IMR-90 (cell line): Measurements from ENCODE around the gene STARD13. TPM values are rescaled to one million over a fixed set of nuclear protein-coding genes. Genes with fewer than 3 reads are reported as not detected.

Source experiments
- ATAC-seq: fragments of 200-7000 bp; cut with Tn5 transposase; 2 replicates; pipeline ENCODE4 v1.9.1; 2020; ENCODE audit warnings: low read depth, mild to moderate bottlenecking, moderate library complexity
- BruUV-seq: library from RNA; stranded (reverse); fragments of 400-500 nt; replicated peaks from 2 replicates; lab custom pipeline; 2021; lab: Mats Ljungman, UMichigan
- CTCF ChIA-PET: fragments of 300-600 bp; formaldehyde crosslinking; extraction: SDS; loops from one replicate; lab custom pipeline; 2021; ENCODE audit warnings: antibody characterized with exemption; lab: Yijun Ruan, JAX
- POLR2A ChIA-PET: fragments of 300-600 bp; sonication (Branson Sonifier 250); formaldehyde crosslinking; loops from one replicate; lab custom pipeline; 2022; ENCODE audit warnings: antibody characterized with exemption; ENCODE audit not compliant: unreplicated experiment; lab: Charles Lee
- DNase-seq: peaks from one replicate; pipeline ENCODE4 v3.0.0; 2013
- H2AFZ ChIP-seq: replicated peaks from 2 replicates; pipeline ENCODE3; 2013; ENCODE audit warnings: low read length, mild to moderate bottlenecking; ENCODE audit not compliant: poor library complexity
- H2AK5ac ChIP-seq: 2 replicates; pipeline ENCODE4 v1.6.1; 2013; ENCODE audit warnings: low read depth, low read length, inconsistent platforms
- H2AK9ac ChIP-seq: replicated peaks from 2 replicates; pipeline ENCODE3; 2013; ENCODE audit warnings: mild to moderate bottlenecking, low read depth, low read length, moderate library complexity; ENCODE audit not compliant: poor library complexity
- H2BK120ac ChIP-seq: 2 replicates; pipeline ENCODE4 v1.6.1; 2013; ENCODE audit warnings: low read depth, low read length, inconsistent platforms
- H2BK15ac ChIP-seq: 3 replicates; pipeline ENCODE4 v1.6.1; 2013; ENCODE audit warnings: low read depth, low read length, inconsistent platforms
- H2BK20ac ChIP-seq: 2 replicates; pipeline ENCODE4 v1.6.1; 2013; ENCODE audit warnings: low read depth, mild to moderate bottlenecking, inconsistent platforms, low read length, moderate library complexity
- H2BK5ac ChIP-seq: 2 replicates; pipeline ENCODE4 v1.6.1; 2013; ENCODE audit warnings: mild to moderate bottlenecking, low read depth, low read length, inconsistent platforms; ENCODE audit not compliant: poor library complexity, severe bottlenecking
- H3K14ac ChIP-seq: replicated peaks from 2 replicates; pipeline ENCODE4 v1.6.1; 2013; ENCODE audit warnings: low read depth, low read length, inconsistent platforms
- H3K18ac ChIP-seq: 2 replicates; pipeline ENCODE4 v1.6.1; 2013; ENCODE audit warnings: low read depth, low read length, control low read depth
- H3K23ac ChIP-seq: 2 replicates; pipeline ENCODE4 v1.6.1; 2013; ENCODE audit warnings: low read depth, low read length, inconsistent platforms
- H3K27ac ChIP-seq: 2 replicates; pipeline ENCODE4 v1.5.1; 2013; ENCODE audit warnings: mild to moderate bottlenecking, control low read depth, low read length; ENCODE audit not compliant: insufficient read depth
- H3K27me3 ChIP-seq: 2 replicates; pipeline ENCODE4 v1.6.1; 2013; ENCODE audit warnings: low read length; ENCODE audit not compliant: control insufficient read depth, insufficient read depth
- H3K36me3 ChIP-seq: 2 replicates; pipeline ENCODE4 v1.6.1; 2013; ENCODE audit warnings: low read length, mixed read lengths; ENCODE audit not compliant: control insufficient read depth, insufficient read depth
- H3K4ac ChIP-seq: 2 replicates; pipeline ENCODE4 v1.6.1; 2013; ENCODE audit warnings: low read depth, low read length, inconsistent platforms
- H3K4me1 ChIP-seq: 2 replicates; pipeline ENCODE4 v1.6.1; 2013; ENCODE audit warnings: low read length, mixed read lengths; ENCODE audit not compliant: control insufficient read depth, insufficient read depth
- H3K4me2 ChIP-seq: 2 replicates; pipeline ENCODE4 v1.6.1; 2013; ENCODE audit warnings: low read depth, mild to moderate bottlenecking, control low read depth, low read length, moderate library complexity
- H3K4me3 ChIP-seq: 2 replicates; pipeline ENCODE4 v1.5.1; 2013; ENCODE audit warnings: low read depth, mild to moderate bottlenecking, control low read depth, low read length, moderate library complexity; ENCODE audit not compliant: insufficient read depth
- H3K56ac ChIP-seq: 2 replicates; pipeline ENCODE4 v1.6.1; 2013; ENCODE audit warnings: low read length, inconsistent platforms; ENCODE audit not compliant: insufficient read depth; ENCODE audit errors: extremely low read depth
- H3K79me1 ChIP-seq, 2 experiments: 2 replicates each; pipeline ENCODE4 v1.6.1; 2013; ENCODE audit warnings: low read length in 2 of 2, inconsistent platforms in 1 of 2, low read depth in 1 of 2
- H3K9ac ChIP-seq: 2 replicates; pipeline ENCODE4 v1.6.1; 2013; ENCODE audit warnings: low read depth, low read length, control low read depth
- H3K9me1 ChIP-seq: 2 replicates; pipeline ENCODE4 v1.6.1; 2013; ENCODE audit warnings: low read length, inconsistent platforms; ENCODE audit not compliant: insufficient read depth
- H3K9me3 ChIP-seq: 2 replicates; pipeline ENCODE4 v1.6.1; 2013; ENCODE audit warnings: low read length; ENCODE audit not compliant: control insufficient read depth, insufficient read depth
- H4K20me1 ChIP-seq: 2 replicates; pipeline ENCODE4 v1.6.1; 2013; ENCODE audit warnings: low read length, inconsistent platforms; ENCODE audit not compliant: insufficient read depth
- H4K5ac ChIP-seq: 2 replicates; pipeline ENCODE4 v1.6.1; 2013; ENCODE audit warnings: mild to moderate bottlenecking, low read depth, low read length, control low read depth
- H4K8ac ChIP-seq, 2 experiments: 2 replicates each; pipeline ENCODE4 v1.6.1; 2013; ENCODE audit warnings: low read depth in 2 of 2, low read length in 2 of 2, control low read depth in 1 of 2, inconsistent platforms in 1 of 2
- H4K91ac ChIP-seq: 2 replicates; pipeline ENCODE4 v1.6.1; 2013; ENCODE audit warnings: low read depth, low read length, inconsistent platforms; ENCODE audit not compliant: insufficient read depth
- BHLHE40 ChIP-seq: fragments of 150-350 bp; IDR thresholded peaks from 2 replicates; pipeline ENCODE4 v1.6.1; 2016; ENCODE audit warnings: mild to moderate bottlenecking, low read depth, low read length
- CEBPB ChIP-seq: IDR thresholded peaks from 2 replicates; pipeline ENCODE4 v1.6.1; 2012; ENCODE audit warnings: low read depth, low read length, improper control_type of control experiment
- FOS ChIP-seq: fragments of 150-350 bp; IDR thresholded peaks from 2 replicates; pipeline ENCODE4 v1.6.1; 2016; ENCODE audit warnings: low read depth, low read length
- MAFK ChIP-seq: IDR thresholded peaks from 2 replicates; pipeline ENCODE4 v1.6.1; 2012; ENCODE audit warnings: low read depth, low read length, improper control_type of control experiment
- NFE2L2 ChIP-seq: fragments of 150-350 bp; IDR thresholded peaks from 2 replicates; pipeline ENCODE4 v1.6.1; 2016; ENCODE audit warnings: low read depth, mild to moderate bottlenecking, low read length
- RAD21 ChIP-seq: IDR thresholded peaks from 2 replicates; pipeline ENCODE4 v1.6.1; 2012; ENCODE audit warnings: low read length, improper control_type of control experiment
- RFX5 ChIP-seq: IDR thresholded peaks from 2 replicates; pipeline ENCODE4 v1.8.0; 2012; ENCODE audit warnings: low read depth, mild to moderate bottlenecking, low read length, moderate library complexity
- SMC3 ChIP-seq: fragments of 150-350 bp; IDR thresholded peaks from 2 replicates; pipeline ENCODE4 v1.6.1; 2016; ENCODE audit warnings: low read depth, mild to moderate bottlenecking, antibody characterized with exemption, low read length, moderate library complexity
- WGBS, 2 experiments: methylation state at CpG; one replicate each; pipeline versions ENCODE4 v1.1.5 to v1.1.7; 2013; ENCODE audit warnings: missing lambda C conversion rate in 2 of 2; ENCODE audit not compliant: insufficient read length in 1 of 2; ENCODE audit errors: extremely low coverage in 2 of 2; 5-methylcytosine and 5-hydroxymethylcytosine counted together
- dilution Hi-C: fragments of 300-500 bp; cut with HindIII; formaldehyde crosslinking; loops from one replicate; pipeline ENCODE4 v1.14.3; 2018; ENCODE audit warnings: low sequenced_read_pairs; ENCODE audit not compliant: unreplicated experiment
- in situ Hi-C: fragments of 300-500 bp; cut with MboI; formaldehyde crosslinking; loops from 3 replicates; pipeline ENCODE4 v1.14.3; 2019; ENCODE audit warnings: low sequenced_read_pairs, inconsistent platforms, mixed read lengths
- intact Hi-C: fragments of 100-400 bp; cut with micrococcal nuclease; formaldehyde crosslinking; loops from 2 replicates; pipeline ENCODE4 v1.10.0; 2022
- polyA plus RNA-seq, 3 experiments: library from polyadenylated mRNA; depleted of rRNA; stranded (reverse); fragments of >200 nt; gene quantifications; 2 replicates each; pipeline ENCODE4 v1.2.3, GENCODE V29; 2012; ENCODE audit warnings: low replicate concordance in 1 of 3
- total RNA-seq: library from RNA; depleted of rRNA; stranded (reverse); fragments of >200 nt; gene quantifications from 2 replicates; pipeline ENCODE4 v1.2.3, GENCODE V29; 2012
- TF ChIP-seq, protein P1 (sequence below): fragments of 150-350 bp; IDR thresholded peaks from 2 replicates; pipeline ENCODE4 v1.6.1; 2016; ENCODE audit warnings: low read depth, mild to moderate bottlenecking, low read length, moderate library complexity, borderline replicate concordance

The STARD13 gene
- total and polyA plus RNA-seq, 2 of the 4 experiments (the other 2 are of a cell fraction): 23.6 to 46.6 TPM

GRCh38 chr13:33169273-33169980, 116.1 kb downstream of the STARD13 start:
- H2AFZ ChIP-seq: no peak overlapping the region
- dilution Hi-C loops (no loop called here), in situ Hi-C loops (no loop called here), intact Hi-C loops (no loop called here)
- peak overlapping the region; percentile 76 for H2BK5ac ChIP-seq
- peaks cover 61 to 82% of the 10 kb centered on the region in 2 experiments for H3K79me1 ChIP-seq
- no peak for TF ChIP-seq SMC3
- TF ChIP-seq MAFK: peak; percentile 90
- peak; percentile 68; the same call in 1 of the 2 replicates for TF ChIP-seq FOS
- no peak for TF ChIP-seq BHLHE40
- 0 out of 2 replicates have a peak, but pooled peaks have one; percentile 14 for TF ChIP-seq RAD21
- no peak for TF ChIP-seq RFX5
- TF ChIP-seq CEBPB: peak; percentile 16; the same call in 1 of the 2 replicates
- TF ChIP-seq, protein P1, sequence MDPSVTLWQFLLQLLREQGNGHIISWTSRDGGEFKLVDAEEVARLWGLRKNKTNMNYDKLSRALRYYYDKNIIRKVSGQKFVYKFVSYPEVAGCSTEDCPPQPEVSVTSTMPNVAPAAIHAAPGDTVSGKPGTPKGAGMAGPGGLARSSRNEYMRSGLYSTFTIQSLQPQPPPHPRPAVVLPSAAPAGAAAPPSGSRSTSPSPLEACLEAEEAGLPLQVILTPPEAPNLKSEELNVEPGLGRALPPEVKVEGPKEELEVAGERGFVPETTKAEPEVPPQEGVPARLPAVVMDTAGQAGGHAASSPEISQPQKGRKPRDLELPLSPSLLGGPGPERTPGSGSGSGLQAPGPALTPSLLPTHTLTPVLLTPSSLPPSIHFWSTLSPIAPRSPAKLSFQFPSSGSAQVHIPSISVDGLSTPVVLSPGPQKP: no peak
- peak; percentile 50 for TF ChIP-seq NFE2L2
- ATAC-seq (peak; percentile 82), DNase-seq (peak; percentile 93)
- H3K4me2 ChIP-seq: peak overlapping the region; percentile 57; the same call in 1 of the 2 replicates
- H2BK15ac ChIP-seq: peak overlapping the region; percentile 50; the same call in 2 of the 3 replicates
- H2AK5ac ChIP-seq: peak overlapping the region; percentile 61; the same call in 1 of the 2 replicates
- H3K9ac ChIP-seq: no peak overlapping the region
- CTCF ChIA-PET: interaction anchor here (1.2 to 1.4 kb wide), 2 partner anchors 15 to 374 kb away, joined by 3 to 4 read pairs; no protein-coding TSS in a partner anchor
- peak overlapping the region; percentile 35; the same call in 1 of the 2 replicates for H3K56ac ChIP-seq
- peak overlapping the region; percentile 82 for H3K14ac ChIP-seq
- no TSS peak for BruUV-seq
- H3K4me3 ChIP-seq: no peak overlapping the region
- H3K4ac ChIP-seq: peak overlapping the region; percentile 80
- H4K5ac ChIP-seq: peak overlapping the region; percentile 75; the same call in 1 of the 2 replicates
- H2AK9ac ChIP-seq: no peak overlapping the region
- no peaks in the 10 kb centered on the region for H3K9me3 ChIP-seq
- peaks cover 15% of the 10 kb centered on the region for H4K20me1 ChIP-seq
- peak overlapping the region; percentile 86 for H3K27ac ChIP-seq
- H3K18ac ChIP-seq: peak overlapping the region; percentile 91
- peaks cover 31% of the 10 kb centered on the region for H3K9me1 ChIP-seq
- WGBS, 2 experiments: 83% methylated on average over 1 of the region's 6 CpGs; no CpG with 5 or more reads in 1 of the 2 experiments
- peak overlapping the region in 1 of 2 experiments; percentile 41; a peak in 2 of 4 replicates for H4K8ac ChIP-seq
- peak overlapping the region; percentile 46 for H2BK120ac ChIP-seq
- H4K91ac ChIP-seq: peak overlapping the region; percentile 76
- peaks cover 33% of the 10 kb centered on the region for H3K36me3 ChIP-seq
- POLR2A ChIA-PET: no interaction called here
- peak overlapping the region; percentile 48 for H3K23ac ChIP-seq
- peak overlapping the region; percentile 74; the same call in 1 of the 2 replicates for H2BK20ac ChIP-seq
- H3K27me3 ChIP-seq: no peaks in the 10 kb centered on the region
- peaks cover 17% of the 10 kb centered on the region for H3K4me1 ChIP-seq
